HG02885 (cell line): Measurements from ENCODE around the gene CLIC1.
"Not testable (repeated sequence)": the region's sequence is repeated elsewhere in the genome, so short reads cannot be mapped to it uniquely, and the experiment has no call there.

Experiments used
- ATAC-seq: cut with Tn5 transposase; IDR thresholded peaks from one replicate; pipeline ENCODE4 v1.9.1; 2021; ENCODE audit warnings: mild to moderate bottlenecking; ENCODE audit not compliant: unreplicated experiment, poor library complexity

CLIC1 gene

DNA sequence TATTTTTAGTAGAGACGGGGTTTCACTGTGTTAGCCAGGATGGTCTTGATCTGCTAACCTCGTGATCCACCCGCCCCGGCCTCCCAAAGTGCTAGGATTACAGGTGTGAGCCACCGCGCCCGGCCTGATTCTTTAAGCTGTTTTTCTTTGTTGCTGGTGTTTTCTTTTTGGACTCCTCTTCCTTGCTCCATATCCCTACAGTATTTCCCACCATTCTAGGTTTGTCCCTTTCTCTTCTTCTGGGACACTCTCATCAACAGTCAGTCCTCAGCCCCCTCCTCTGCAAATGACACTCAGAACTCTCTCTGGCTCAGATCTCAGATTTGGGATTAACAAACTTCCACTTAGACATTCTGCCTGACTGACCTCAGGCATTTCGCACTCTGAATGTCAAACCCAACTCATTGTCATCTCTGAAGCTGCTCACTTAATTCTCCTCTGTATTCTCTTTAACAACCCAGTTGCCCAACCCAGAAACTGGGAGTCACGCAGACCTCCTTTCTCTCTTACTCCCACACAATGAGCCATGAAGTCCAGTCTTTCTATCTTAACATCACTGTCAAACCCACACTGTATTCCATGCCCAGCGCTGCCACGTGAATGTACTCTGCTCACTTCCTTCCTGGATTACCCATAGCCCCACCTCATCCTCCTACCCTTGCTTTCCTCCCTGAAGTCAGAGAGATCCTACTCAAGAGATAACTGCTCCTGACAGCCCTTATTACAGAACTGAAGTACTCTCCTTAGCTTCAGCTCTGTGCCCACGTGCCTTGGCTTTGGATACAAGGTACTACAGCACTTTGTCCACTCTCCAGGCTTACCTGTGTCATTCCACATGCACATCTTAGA, 10.6 kb downstream of the CLIC1 start:
- no peak for ATAC-seq

DNA sequence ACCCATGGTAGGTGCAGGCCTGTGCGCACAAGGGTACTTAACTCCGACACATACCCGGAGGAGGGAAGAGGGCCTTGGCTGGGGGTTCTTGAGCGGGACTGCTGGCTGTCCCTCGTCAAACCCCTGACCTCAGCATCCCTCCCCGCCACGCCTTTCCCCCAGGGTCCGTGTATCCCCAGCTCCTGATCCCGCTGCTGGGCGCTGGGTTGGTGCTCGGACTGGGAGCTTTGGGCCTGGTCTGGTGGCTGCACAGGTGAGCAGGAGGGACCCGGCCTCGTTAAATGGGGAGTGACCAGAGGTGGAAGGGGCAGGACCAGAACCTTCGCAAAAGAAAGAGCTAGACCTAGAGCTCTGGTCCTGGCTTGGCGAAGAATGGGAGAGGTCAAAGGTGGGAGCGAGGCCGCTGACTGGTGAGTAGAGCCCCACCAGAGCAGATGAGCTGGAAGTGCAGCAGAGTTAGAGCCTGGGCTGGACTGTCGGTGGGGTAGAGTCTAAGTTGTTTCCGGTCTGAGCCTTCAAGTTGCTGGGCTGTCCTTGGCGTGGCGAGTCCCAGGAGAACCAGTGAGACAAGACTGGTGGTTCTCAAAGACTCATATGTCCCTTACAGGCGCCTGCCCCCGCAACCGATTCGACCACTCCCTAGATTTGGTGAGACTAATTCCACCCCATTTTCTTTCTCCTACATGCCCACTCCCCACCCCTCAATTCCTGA, 12.2 kb downstream of the CLIC1 start:
- no peak for ATAC-seq

DNA sequence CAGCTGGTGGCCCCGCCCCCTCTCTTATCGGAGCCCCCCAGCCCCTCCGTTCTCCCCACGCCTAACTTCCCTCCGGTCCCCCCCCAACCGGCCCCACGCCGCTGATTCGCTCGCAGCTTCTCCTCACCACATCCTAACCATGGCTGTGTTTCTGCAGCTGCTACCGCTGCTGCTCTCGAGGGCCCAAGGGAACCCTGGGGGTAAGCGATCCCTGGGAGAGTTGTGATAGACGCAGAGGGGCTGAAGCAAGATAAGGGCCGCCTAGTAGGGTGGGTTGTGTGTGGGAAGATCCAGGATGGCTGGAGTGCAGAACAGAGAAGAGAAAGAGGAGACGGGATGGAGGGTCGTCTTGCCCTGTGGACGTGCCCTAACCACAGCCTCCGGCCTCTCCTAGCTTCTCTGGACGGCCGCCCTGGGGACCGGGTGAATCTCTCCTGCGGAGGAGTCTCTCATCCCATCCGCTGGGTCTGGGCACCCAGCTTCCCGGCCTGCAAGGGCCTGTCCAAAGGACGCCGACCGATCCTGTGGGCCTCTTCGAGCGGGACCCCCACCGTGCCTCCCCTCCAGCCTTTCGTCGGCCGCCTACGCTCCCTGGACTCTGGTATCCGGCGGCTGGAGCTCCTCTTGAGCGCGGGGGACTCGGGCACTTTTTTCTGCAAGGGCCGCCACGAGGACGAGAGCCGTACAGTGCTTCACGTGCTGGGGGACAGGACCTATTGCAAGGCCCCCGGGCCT, 12.9 kb downstream of the CLIC1 start, which contains the start of gene MPIG6B:
Gene MPIG6B, plus strand, starts transcription at position 129 of the 735 bp plus-strand sequence. Its CDS starts 11 bp downstream, at position 140.
- no peak for ATAC-seq

DNA sequence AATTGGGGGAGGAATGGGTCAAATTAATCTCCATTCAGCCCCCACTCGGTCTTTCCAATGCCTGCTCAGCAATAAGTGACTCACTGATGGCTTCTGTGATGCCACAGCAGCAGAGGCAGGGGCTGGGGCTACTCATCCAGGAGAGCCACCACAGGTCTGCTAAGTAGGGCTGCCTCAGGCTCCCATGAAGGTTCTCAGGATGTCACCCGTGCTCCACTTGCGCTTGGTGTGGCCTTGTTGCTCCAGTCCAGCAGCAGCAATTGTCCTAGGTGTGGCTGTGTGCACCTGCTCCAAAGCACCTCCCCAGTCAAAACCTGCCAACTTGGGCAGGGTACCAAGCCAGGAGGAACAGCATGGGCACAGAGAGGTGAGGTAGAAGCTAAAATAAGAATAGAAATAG, 14.2 kb downstream of the CLIC1 start:
- no peak for ATAC-seq

DNA sequence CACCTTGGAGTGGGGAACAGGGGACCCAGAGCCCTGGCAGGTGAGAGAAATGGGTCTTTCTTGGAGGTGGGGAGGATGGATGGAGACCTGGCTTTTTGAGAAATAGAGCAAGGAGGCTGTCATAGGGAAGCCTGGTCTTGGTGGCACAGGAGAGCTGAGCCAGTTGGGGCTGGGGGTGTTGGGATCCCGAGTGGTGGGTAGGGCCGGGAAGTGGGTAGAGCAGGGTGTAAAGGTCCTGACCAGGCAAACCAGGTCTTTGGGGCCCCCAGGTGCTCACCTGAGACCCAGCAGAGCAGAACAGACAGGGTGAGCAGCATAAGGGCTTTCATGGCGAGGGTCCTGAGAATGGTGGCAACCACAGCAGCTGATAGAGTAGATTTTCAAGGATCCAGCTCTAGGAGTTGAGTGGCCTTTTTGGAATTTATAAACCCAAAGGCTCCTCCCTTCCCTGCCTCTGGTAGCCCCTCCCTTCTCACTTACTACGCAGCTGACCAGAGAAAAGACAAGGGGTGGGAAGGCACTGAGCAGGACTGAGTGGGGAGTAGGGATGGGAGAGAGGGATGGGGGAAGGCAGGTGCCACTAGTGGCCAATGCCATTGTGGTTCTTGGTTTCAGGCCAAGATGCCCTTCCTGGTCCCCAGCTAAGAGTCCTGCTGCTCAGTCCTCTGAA, 14.8 kb downstream of the CLIC1 start, which contains the start of gene LY6G6C:
Gene LY6G6C, minus strand, starts transcription at position 396 of the 670 bp plus-strand sequence. Its CDS starts 67 bp downstream, at position 329.
- ATAC-seq = no peak

DNA sequence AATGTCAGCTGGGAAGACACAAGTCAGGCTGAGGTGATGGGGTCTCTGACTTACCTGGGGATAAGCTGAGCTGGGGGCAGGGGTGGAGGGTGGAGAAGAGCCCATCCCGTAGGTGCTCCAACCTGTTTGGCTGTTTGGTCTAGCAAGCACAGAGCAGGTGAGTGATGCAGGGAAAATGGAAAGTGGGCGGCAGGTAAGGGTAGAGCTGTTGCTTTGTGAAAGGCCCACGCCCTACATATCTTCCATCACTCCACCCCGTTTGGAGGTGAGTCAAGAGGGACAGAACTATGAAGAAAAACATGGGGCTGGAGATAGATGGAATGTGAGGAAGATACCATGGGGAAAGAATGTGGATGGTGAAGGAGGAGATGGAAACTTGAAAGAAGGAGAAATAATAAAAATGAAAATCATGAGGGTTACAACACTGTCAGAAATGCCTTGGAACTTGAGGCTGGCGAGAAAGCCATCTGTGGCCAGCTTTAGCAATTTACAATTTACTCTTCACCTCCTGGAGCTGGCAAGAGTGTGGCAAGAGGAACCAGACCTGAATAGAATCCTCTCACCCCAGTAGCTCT, 16.0 kb downstream of the CLIC1 start:
- no peak for ATAC-seq

DNA sequence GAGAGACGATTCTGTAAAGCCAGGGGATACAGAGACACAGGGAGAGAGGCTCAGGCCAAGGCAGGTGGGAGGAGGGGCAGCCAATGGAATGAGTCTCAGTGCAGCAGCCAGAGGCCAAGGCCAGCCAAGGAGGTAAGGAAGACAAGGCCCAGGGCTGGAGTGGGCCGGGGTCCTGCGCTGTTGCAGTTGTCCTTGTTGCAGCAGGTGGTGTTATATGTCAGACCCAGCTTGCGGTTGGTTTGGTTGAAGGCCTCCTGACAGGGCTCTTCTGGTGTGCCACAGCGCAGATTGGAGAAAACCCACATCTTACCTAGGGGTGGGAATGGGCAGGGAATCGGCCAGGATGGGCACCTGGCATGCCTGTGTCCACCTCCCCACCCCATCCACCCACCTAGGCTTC, 17.3 kb downstream of the CLIC1 start:
- no peak for ATAC-seq

DNA sequence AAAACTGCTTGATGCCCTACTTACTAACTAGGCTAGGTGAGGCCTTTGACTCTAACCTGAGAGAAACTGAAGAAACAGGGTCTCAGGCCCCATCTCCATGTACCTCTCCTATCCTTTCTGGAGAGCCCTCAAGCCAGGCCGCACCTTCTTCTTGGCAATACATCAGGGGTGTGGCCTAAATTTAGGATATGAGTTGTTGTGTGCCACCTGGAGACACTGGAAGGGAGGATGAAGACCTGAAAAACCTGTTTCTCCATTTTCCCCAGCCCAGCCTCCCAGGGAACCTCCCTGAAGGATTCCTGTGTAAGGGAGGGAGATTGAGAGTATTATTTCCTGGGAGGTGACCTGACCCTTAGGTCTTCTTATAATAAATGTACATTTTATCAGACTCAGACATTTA, 18.1 kb downstream of the CLIC1 start:
- no peak for ATAC-seq

DNA sequence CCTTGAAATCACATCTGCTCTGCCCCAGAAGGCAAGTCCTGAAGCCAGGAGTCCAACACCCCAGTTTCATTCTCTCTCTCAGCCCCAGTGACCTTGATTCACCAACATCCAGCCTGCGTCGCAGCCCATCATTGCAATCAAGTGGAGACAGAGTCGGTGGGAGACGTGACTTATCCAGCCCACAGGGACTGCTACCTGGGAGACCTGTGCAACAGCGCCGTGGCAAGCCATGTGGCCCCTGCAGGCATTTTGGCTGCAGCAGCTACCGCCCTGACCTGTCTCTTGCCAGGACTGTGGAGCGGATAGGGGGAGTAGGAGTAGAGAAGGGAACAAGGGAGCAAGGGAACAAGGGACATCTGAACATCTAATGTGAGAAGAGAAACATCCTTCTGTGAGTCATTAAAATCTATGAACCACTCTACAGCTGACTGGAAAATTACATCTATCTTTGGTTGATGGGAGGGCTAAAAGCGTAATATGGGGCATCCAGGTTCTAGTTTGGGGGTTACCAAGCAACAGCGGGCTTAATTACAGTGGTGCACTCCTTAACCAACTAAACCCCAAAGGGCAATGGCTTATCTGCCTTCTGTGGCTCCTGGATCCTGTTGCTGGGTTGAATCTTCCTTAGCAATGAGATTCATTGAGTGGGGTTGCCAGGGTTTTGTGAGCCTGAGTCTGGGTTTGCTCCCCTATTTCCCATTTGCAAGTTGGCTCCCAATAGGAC, 18.7 kb downstream of the CLIC1 start:
- no peak for ATAC-seq

DNA sequence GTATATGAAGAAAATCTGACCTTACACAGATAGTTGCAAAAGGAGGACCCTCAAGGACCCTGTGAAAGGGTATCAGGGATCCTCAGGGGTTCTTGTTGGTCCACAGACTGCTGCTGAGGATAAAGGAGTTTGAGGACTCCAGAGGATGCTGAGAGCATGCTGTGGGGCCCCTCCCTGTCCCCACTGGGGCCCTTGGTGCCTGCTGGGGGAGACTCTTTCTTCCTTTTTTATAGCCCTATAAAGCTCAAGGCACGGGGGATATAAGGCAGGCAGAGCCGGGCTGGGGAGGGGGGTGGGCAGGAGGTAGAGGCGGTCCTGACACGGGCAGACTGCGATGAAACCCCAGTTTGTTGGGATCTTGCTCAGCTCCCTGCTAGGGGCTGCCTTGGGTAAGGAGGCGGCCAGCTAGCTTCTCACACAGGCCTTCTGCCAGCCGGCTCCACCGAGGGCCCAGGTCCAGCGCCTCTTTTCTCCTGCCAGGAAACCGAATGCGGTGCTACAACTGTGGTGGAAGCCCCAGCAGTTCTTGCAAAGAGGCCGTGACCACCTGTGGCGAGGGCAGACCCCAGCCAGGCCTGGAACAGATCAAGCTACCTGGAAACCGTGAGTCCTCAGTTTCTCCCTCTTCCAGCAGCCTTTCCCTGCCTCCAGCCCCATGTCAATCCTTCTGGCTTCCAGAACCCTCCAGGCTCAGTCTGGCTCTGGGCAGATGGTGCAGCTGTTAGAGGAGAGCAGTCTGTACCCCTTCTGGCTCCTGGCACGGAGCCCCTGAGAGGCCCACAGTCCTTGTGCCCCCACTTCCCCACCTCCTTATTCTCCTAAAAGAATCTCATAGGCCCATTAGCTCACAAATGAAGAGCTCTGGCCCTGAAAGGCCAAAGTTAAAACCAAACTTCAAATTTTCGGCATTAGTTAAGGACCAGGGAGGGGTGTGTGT, 21.0 kb downstream of the CLIC1 start, which contains the start of gene LY6G6D:
Gene LY6G6D, plus strand, starts transcription at position 327 of the 937 bp plus-strand sequence. Its CDS starts 8 bp downstream, at position 335.
- no peak for ATAC-seq

DNA sequence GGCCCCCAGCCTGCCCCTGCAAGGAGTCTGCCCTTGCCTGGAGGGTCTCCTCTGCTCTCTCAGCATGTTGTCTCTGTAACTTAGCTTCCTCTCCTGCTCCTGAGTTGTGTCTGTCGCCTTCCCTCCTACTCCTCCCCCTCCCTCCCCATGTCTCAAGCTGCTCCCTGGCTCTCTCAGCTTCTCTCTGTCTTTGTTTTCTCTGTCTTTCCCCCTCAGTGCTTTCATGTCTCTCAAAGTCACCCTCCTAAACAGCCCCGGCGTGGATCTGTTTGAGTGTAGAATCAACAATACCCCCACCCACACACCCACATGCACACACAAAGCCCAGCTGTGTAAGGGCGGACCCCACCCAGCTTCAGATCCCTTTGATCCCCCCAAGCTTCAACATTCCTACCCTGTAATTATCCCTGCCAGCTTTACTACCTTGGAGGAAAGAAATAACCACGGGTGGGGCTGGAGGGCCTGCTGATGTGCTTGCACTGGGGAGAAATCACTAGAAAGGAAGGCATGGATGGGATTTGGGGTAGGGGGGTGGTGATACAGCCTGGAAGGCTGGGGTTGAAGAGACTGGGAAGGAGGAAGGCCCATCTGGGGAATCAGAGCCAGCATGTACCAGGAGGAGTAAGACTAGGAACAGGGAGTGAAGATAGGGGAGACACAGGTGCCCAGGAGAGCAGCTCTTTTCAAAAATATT, 22.2 kb downstream of the CLIC1 start:
- ATAC-seq = no peak

DNA sequence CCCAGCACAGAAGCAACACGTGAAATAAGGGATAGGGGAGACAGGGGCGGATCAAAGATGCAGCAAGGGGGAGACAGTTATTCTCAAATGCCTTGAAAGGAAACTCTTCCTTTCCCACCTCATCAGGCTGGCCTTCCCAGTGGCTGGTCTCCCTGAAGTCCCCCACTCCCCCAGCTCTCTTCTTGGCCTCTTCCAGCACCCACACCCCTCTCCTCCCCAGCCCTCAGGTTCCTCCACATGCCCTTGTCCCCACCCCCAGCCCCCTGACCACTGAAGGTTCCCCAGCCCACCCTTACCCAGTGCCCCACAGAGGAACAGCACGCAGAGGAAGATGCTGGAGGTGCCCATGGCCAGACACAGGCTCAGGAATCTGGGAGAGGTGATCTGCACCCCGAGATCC, 22.9 kb downstream of the CLIC1 start:
- ATAC-seq = no peak

DNA sequence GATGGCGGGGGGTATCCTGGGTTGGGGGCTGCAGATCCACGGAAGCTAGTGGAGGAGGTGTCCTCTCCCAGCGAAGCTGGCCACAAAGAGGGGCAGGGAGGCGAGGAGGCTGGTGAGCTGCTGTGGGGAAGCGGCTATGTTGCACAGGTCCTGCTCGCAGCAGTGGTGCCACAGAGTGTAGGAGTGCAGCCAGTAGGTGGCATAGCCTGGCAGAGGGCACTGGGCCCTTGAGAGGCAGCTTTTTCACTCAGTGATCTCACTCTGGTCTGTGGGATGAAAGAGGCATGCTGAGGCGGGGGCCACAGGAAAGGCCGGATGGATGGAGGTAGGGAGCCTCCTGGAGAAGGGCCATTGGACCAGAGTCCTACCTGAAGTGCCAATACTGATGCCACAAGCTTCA, 24.0 kb downstream of the CLIC1 start:
- no peak for ATAC-seq

DNA sequence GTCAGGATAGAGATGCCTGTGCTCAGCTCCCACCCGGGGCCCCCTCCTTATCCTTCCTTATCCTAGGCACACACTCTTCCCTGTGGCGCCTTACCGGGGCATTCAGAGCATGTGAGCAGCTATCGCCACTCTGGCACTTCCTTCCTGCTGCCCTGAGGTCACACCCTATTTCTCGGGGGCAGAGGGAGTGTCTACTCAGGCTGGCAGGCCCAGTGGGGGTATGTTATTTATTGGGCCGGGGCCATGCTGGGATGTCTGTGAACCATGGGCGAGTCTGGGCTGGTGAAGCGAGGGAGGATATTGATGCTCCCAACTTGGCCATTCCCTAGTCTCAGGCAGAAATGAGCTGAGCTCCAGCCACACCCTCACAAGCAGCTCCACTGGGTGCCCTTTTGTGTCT, 25.1 kb downstream of the CLIC1 start:
- ATAC-seq = no peak

DNA sequence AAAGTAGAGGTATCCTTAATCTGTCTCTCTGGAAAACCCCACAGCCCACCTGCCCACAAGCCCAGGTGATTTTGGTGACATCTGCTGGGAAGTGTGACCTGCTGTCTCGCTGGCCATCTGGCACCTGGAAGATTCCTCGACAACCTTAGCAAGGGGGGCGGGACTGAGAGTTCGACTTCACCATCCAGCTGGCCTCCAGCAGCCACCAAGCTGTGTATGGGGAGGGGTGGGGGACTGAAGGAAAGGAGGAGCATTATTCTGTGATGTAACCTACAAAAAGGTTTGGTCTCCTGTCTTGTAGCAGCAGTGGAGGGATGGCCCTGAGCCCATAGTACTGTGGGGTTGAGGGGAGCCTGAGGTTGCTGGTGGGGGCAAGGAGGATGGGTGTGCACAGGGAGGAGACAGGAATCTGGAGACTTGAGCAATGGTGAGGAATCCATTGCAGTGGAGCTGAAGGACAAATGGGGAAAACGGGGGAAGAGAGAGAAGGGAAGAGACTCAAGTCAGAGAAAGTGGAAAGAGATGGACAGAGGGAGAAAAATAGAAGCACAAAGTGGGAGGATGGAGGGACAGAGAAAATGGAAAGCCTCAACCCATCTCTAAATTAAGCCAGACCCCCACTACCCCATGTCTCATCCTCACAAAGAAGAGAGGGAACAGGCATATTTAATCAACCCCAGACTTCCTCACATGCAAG, 25.7 kb downstream of the CLIC1 start:
- no peak for ATAC-seq

DNA sequence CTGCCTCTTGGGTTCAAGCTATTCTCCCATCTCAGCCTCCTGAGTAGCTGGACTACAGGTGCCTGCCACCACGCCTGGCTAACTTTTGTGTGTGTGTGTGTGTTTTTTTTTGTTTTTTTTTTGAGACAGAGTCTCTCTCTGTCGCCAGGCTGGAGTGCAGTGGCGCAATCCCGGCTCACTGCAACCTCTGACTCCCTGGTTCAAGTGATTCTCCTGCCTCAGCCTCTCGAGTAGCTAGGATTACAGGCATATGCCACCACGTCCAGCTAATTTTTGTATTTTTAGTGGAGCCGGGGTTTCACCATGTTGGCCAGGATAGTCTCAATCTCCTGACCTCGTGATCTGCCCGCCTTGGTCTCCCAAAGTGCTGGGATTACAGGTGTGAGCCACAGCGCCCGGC, 27.2 kb downstream of the CLIC1 start:
- ATAC-seq = not testable (repeated sequence)

DNA sequence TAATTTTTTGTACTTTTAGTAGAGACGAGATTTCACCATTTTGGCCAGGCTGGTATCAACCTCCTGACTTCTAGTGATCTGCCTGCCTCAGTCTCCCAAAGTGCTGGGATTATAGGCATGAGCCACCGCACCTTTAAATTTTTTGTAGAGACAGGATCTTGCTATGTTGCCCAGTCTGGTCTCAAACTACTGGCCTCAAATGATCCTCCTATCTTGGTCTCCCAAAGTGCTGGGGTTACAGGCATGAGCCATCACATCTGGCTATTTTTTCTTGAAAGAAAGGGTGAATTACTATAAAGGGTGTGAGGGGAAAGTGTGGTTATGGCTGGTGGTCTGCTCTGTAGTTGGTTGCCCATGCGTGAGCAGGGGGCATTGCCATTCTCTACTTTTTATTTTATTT, 28.1 kb downstream of the CLIC1 start:
- ATAC-seq = no peak
